HepG2 (cell line): ENCODE measurements around the gene BAHCC1. TPM values are rescaled to one million over a fixed set of nuclear protein-coding genes. Genes with fewer than 3 reads are reported as not detected.

ENCODE experiments used
- CBFB ChIP-seq: sonication (generic); formaldehyde crosslinking; IDR thresholded peaks from 2 replicates; pipeline ENCODE4 v1.4.0; 2020; ENCODE audit warnings: missing genetic modification reagents
- ELF3 ChIP-seq: IDR thresholded peaks from 2 replicates; pipeline ENCODE4 v1.6.1; 2016; ENCODE audit warnings: missing genetic modification reagents, missing compliant biosample characterization
- KDM2A ChIP-seq: sonication (generic); formaldehyde crosslinking; IDR thresholded peaks from 2 replicates; pipeline ENCODE4 v1.4.0; 2020; ENCODE audit warnings: low read depth, missing genetic modification reagents, borderline replicate concordance
- MEF2D ChIP-seq: sonication (generic); formaldehyde crosslinking; IDR thresholded peaks from 2 replicates; pipeline ENCODE4 v1.5.1; 2020; ENCODE audit warnings: mild to moderate bottlenecking, missing genetic modification reagents
- NAIF1 ChIP-seq: sonication (generic); formaldehyde crosslinking; IDR thresholded peaks from 2 replicates; pipeline ENCODE4 v1.5.0; 2020; ENCODE audit warnings: mild to moderate bottlenecking, missing genetic modification reagents, borderline replicate concordance
- TGIF2 ChIP-seq: IDR thresholded peaks from 2 replicates; pipeline ENCODE4 v1.6.1; 2016; ENCODE audit warnings: control low read depth, missing compliant biosample characterization
- YEATS2 ChIP-seq: sonication (generic); formaldehyde crosslinking; IDR thresholded peaks from 2 replicates; pipeline ENCODE4 v1.4.0; 2020; ENCODE audit warnings: missing genetic modification reagents, borderline replicate concordance
- ZNF335 ChIP-seq: sonication (generic); formaldehyde crosslinking; IDR thresholded peaks from 2 replicates; pipeline ENCODE4 v1.4.0; 2020; ENCODE audit warnings: missing genetic modification reagents
- ZNF34 ChIP-seq: sonication (generic); formaldehyde crosslinking; IDR thresholded peaks from 2 replicates; pipeline ENCODE4 v1.4.0; 2020; ENCODE audit warnings: mild to moderate bottlenecking, missing genetic modification reagents, borderline replicate concordance
- ZNF430 ChIP-seq: sonication (generic); formaldehyde crosslinking; IDR thresholded peaks from 2 replicates; pipeline ENCODE4 v1.9.0; 2021; ENCODE audit warnings: mild to moderate bottlenecking, missing genetic modification reagents
- ZNF567 ChIP-seq: sonication (generic); formaldehyde crosslinking; IDR thresholded peaks from 2 replicates; pipeline ENCODE4 v1.8.1; 2023; ENCODE audit warnings: mild to moderate bottlenecking, missing genetic modification reagents, borderline replicate concordance
- ZNF776 ChIP-seq: sonication (generic); formaldehyde crosslinking; IDR thresholded peaks from 2 replicates; pipeline ENCODE4 v1.4.0; 2020; ENCODE audit warnings: mild to moderate bottlenecking, missing genetic modification reagents
- polyA plus RNA-seq, 8 experiments: library from polyadenylated mRNA; depleted of rRNA in 3 of 8; stranded (reverse) in 7 of 8; unstranded in 1 of 8; fragments of >200 nt; fragmentation: Illumina TruSeq in 4 of 8; extraction: Trizol in 4 of 8; gene quantifications; 2 replicates each; pipeline versions ENCODE4 v1.2.1 to v1.2.3, GENCODE V29; 2011 to 2016; ENCODE audit warnings: low read depth in 4 of 8, missing spikeins in 1 of 8, mixed read lengths in 1 of 8; ENCODE audit not compliant: insufficient read depth in 1 of 8
- total RNA-seq, 5 experiments: library from RNA; depleted of rRNA; stranded (reverse); fragments of >200 nt; fragmentation: Illumina TruSeq; extraction: Trizol; gene quantifications; 2 replicates each; pipeline ENCODE4 v1.2.3, GENCODE V29; 2016; ENCODE audit warnings: low read depth in 1 of 5
- TF ChIP-seq, protein P1 (sequence below): sonication (generic); formaldehyde crosslinking; IDR thresholded peaks from 2 replicates; pipeline ENCODE4 v1.4.0; 2020; ENCODE audit warnings: missing genetic modification reagents
- TF ChIP-seq, protein P2 (sequence below): sonication (generic); formaldehyde crosslinking; IDR thresholded peaks from 2 replicates; pipeline ENCODE4 v1.4.0; 2020; ENCODE audit warnings: missing genetic modification reagents
- TF ChIP-seq, protein P3 (sequence below): IDR thresholded peaks from 2 replicates; pipeline ENCODE4 v1.6.1; 2016; ENCODE audit warnings: low read depth, control low read depth
- TF ChIP-seq, protein P4 (sequence below): sonication (generic); formaldehyde crosslinking; IDR thresholded peaks from 2 replicates; pipeline ENCODE4 v1.4.0; 2020; ENCODE audit warnings: mild to moderate bottlenecking, low read depth, missing genetic modification reagents
- TF ChIP-seq, protein P5 (sequence below), 2 experiments: sonication (generic) in 1 of 2; formaldehyde crosslinking in 1 of 2; IDR thresholded peaks; 2 replicates each; pipeline versions ENCODE4 v1.4.0 to v1.6.1; 2016 to 2020; ENCODE audit warnings: borderline replicate concordance in 1 of 2, low read depth in 1 of 2, mild to moderate bottlenecking in 1 of 2, missing genetic modification reagents in 1 of 2

Gene BAHCC1
- total and polyA plus RNA-seq, 2 of the 13 experiments (the other 11 are each of a cell fraction or from before 2014, with no cell fraction given), result 1.4 to 1.7 TPM

DNA sequence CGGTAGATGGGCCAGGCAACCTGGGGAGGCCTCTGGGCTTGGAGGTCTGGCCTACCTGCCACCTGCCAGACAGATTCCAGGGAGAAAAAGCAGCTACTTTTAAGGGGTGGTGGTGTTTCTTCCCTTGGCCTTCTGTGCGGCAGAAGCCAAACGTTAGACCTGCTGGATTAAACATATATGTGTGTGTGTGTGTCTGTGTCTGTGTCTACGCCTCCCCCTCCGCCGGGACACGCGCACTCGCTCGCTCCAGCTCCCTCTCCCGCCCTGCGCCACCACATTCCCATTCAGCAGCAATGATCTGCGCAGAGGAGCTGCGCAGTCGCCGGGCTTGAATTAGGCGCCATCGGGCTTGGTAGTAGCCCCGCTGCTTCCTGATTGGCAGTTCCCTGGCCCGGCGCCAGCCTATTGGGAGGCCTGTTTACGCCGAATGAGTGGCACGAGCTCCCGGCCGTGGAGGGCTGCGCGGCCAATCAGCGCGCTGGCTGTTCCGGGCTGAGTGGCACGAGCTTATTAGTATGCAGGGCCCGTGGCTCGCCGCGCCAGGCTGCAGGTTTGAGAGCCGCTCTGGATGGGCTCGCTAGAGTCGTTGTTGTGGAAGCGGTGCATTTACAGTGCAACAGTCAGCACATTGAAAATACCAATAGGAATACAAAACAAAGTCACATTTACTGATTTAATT is at the start of gene BAHCC1 (continued):
- TF ChIP-seq ZNF34 (CRISPR knock-in tag), result no peak
- peak; percentile 71 for TF ChIP-seq ELF3 (CRISPR knock-in tag)
- peak; percentile 95 for TF ChIP-seq TGIF2 (CRISPR knock-in tag)
- TF ChIP-seq, protein P1, sequence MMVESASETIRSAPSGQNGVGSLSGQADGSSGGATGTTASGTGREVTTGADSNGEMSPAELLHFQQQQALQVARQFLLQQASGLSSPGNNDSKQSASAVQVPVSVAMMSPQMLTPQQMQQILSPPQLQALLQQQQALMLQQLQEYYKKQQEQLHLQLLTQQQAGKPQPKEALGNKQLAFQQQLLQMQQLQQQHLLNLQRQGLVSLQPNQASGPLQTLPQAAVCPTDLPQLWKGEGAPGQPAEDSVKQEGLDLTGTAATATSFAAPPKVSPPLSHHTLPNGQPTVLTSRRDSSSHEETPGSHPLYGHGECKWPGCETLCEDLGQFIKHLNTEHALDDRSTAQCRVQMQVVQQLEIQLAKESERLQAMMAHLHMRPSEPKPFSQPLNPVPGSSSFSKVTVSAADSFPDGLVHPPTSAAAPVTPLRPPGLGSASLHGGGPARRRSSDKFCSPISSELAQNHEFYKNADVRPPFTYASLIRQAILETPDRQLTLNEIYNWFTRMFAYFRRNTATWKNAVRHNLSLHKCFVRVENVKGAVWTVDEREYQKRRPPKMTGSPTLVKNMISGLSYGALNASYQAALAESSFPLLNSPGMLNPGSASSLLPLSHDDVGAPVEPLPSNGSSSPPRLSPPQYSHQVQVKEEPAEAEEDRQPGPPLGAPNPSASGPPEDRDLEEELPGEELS (CRISPR knock-in tag), result peak; percentile 76
- peak; percentile 7; the same call in 1 of the 2 replicates for TF ChIP-seq CBFB (CRISPR knock-in tag)
- TF ChIP-seq ZNF776, result no peak; the same call in 1 of the 2 replicates
- TF ChIP-seq, protein P2, sequence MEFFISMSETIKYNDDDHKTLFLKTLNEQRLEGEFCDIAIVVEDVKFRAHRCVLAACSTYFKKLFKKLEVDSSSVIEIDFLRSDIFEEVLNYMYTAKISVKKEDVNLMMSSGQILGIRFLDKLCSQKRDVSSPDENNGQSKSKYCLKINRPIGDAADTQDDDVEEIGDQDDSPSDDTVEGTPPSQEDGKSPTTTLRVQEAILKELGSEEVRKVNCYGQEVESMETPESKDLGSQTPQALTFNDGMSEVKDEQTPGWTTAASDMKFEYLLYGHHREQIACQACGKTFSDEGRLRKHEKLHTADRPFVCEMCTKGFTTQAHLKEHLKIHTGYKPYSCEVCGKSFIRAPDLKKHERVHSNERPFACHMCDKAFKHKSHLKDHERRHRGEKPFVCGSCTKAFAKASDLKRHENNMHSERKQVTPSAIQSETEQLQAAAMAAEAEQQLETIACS (CRISPR knock-in tag), result peak; percentile 74
- peak; percentile 43; the same call in 1 of the 2 replicates for TF ChIP-seq ZNF335
- peak; percentile 68; the same call in 1 of the 2 replicates for TF ChIP-seq YEATS2 (CRISPR knock-in tag)
- TF ChIP-seq KDM2A (CRISPR knock-in tag), result peak; percentile 94
- TF ChIP-seq, protein P3, sequence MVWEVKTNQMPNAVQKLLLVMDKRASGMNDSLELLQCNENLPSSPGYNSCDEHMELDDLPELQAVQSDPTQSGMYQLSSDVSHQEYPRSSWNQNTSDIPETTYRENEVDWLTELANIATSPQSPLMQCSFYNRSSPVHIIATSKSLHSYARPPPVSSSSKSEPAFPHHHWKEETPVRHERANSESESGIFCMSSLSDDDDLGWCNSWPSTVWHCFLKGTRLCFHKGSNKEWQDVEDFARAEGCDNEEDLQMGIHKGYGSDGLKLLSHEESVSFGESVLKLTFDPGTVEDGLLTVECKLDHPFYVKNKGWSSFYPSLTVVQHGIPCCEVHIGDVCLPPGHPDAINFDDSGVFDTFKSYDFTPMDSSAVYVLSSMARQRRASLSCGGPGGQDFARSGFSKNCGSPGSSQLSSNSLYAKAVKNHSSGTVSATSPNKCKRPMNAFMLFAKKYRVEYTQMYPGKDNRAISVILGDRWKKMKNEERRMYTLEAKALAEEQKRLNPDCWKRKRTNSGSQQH, result peak; percentile 100
- peak; percentile 71 for TF ChIP-seq MEF2D (CRISPR knock-in tag)
- TF ChIP-seq ZNF567 (CRISPR knock-in tag), result peak; percentile 84; the same call in 1 of the 2 replicates
- TF ChIP-seq, protein P4, sequence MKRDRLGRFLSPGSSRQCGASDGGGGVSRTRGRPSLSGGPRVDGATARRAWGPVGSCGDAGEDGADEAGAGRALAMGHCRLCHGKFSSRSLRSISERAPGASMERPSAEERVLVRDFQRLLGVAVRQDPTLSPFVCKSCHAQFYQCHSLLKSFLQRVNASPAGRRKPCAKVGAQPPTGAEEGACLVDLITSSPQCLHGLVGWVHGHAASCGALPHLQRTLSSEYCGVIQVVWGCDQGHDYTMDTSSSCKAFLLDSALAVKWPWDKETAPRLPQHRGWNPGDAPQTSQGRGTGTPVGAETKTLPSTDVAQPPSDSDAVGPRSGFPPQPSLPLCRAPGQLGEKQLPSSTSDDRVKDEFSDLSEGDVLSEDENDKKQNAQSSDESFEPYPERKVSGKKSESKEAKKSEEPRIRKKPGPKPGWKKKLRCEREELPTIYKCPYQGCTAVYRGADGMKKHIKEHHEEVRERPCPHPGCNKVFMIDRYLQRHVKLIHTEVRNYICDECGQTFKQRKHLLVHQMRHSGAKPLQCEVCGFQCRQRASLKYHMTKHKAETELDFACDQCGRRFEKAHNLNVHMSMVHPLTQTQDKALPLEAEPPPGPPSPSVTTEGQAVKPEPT, result peak; percentile 92
- TF ChIP-seq, protein P5, sequence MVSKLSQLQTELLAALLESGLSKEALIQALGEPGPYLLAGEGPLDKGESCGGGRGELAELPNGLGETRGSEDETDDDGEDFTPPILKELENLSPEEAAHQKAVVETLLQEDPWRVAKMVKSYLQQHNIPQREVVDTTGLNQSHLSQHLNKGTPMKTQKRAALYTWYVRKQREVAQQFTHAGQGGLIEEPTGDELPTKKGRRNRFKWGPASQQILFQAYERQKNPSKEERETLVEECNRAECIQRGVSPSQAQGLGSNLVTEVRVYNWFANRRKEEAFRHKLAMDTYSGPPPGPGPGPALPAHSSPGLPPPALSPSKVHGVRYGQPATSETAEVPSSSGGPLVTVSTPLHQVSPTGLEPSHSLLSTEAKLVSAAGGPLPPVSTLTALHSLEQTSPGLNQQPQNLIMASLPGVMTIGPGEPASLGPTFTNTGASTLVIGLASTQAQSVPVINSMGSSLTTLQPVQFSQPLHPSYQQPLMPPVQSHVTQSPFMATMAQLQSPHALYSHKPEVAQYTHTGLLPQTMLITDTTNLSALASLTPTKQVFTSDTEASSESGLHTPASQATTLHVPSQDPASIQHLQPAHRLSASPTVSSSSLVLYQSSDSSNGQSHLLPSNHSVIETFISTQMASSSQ (IDR thresholded peaks at IDR 0.05; ENCODE audit: low read depth), result no peak
- TF ChIP-seq, protein P5 (CRISPR knock-in tag; IDR thresholded peaks at IDR 0.05; ENCODE audit: borderline replicate concordance), result 0 out of 2 replicates have a peak, but pooled peaks have one; percentile 65
- TF ChIP-seq NAIF1 (CRISPR knock-in tag), result peak; percentile 14; the same call in 1 of the 2 replicates
- TF ChIP-seq ZNF430, result 0 out of 2 replicates have a peak, but pooled peaks have one; percentile 63
